Left hindlimb (tissue), 1 donor: ENCODE measurements around the gene FGFBP2.

ENCODE experiments used
- DNase-seq: peaks from one replicate; pipeline ENCODE4 v3.0.0-alpha.2; 2018

FGFBP2 gene

GRCh38 chr4:15965325-15965724 lies 2.4 kb upstream of the FGFBP2 start:
- DNase-seq: no peak

GRCh38 chr4:15964159-15964558 lies 1.2 kb upstream of the FGFBP2 start:
- no peak for DNase-seq

- peak; percentile 38 for DNase-seq
Measured at GRCh38 chr4:15963576-15963975, 601 bp upstream of the FGFBP2 start.

GRCh38 chr4:15961781-15962510 lies 1.0 kb downstream of the FGFBP2 start:
- no peak for DNase-seq

GRCh38 chr4:15958562-15958961 lies 4.4 kb downstream of the FGFBP2 start:
- no peak for DNase-seq

- DNase-seq: peak; percentile 36
Measured at GRCh38 chr4:15956179-15956850, 6.7 kb downstream of the FGFBP2 start.

GRCh38 chr4:15955670-15956069 lies 7.3 kb downstream of the FGFBP2 start:
- DNase-seq: no peak

GRCh38 chr4:15953625-15954024 lies 9.3 kb downstream of the FGFBP2 start:
- no peak for DNase-seq

- DNase-seq: no peak
Measured at GRCh38 chr4:15951781-15952180, 11.2 kb downstream of the FGFBP2 start.

- DNase-seq: no peak
Measured at GRCh38 chr4:15948826-15949225, 14.1 kb downstream of the FGFBP2 start.

GRCh38 chr4:15947684-15948083 lies 15.3 kb downstream of the FGFBP2 start:
- no peak for DNase-seq

GRCh38 chr4:15945516-15945915 lies 17.5 kb downstream of the FGFBP2 start:
- DNase-seq: no peak

- no peak for DNase-seq
Measured at GRCh38 chr4:15944895-15945294, 18.1 kb downstream of the FGFBP2 start.

GRCh38 chr4:15942283-15942682 lies 20.7 kb downstream of the FGFBP2 start:
- DNase-seq: no peak

- no peak for DNase-seq
Measured at GRCh38 chr4:15938640-15939039, 24.3 kb downstream of the FGFBP2 start, which contains the start of gene FGFBP1. Gene FGFBP1 (minus strand): TSS chr4:15938740. CDS start chr4:15936632, 2,108 bp downstream.

GRCh38 chr4:15938182-15938581 lies 24.8 kb downstream of the FGFBP2 start:
- DNase-seq: no peak

- DNase-seq: no peak
Measured at GRCh38 chr4:15936495-15936894, 26.5 kb downstream of the FGFBP2 start.

GRCh38 chr4:15935504-15936402 lies 27.2 kb downstream of the FGFBP2 start:
- no peak for DNase-seq

- DNase-seq: no peak
Measured at GRCh38 chr4:15934259-15934658, 28.7 kb downstream of the FGFBP2 start.

- DNase-seq: no peak
Measured at GRCh38 chr4:15931451-15932210, 31.3 kb downstream of the FGFBP2 start.

GRCh38 chr4:15930314-15930713 lies 32.7 kb downstream of the FGFBP2 start:
- no peak for DNase-seq

- DNase-seq: no peak
Measured at GRCh38 chr4:15929540-15929939, 33.4 kb downstream of the FGFBP2 start.

GRCh38 chr4:15928883-15929282 lies 34.1 kb downstream of the FGFBP2 start:
- DNase-seq: no peak
